H9 (cell line): ENCODE results near the gene BMP7. TPM values are rescaled to one million over a fixed set of nuclear protein-coding genes. Genes with fewer than 3 reads are reported as not detected.

ENCODE experiments used
- DNase-seq: peaks from one replicate; pipeline ENCODE4 v3.0.0-alpha.2; 2017
- H2AFZ ChIP-seq: one replicate; pipeline ENCODE4 v1.6.1; 2013; ENCODE audit warnings: mild to moderate bottlenecking, low read length, control low read depth, moderate library complexity
- H2AK5ac ChIP-seq: 2 replicates; pipeline ENCODE4 v1.6.1; 2013; ENCODE audit warnings: low read length, control low read depth, mixed read lengths; ENCODE audit not compliant: insufficient read length
- H2BK120ac ChIP-seq: one replicate; pipeline ENCODE4 v1.6.1; 2013; ENCODE audit warnings: low read depth, mild to moderate bottlenecking, low read length, control low read depth, inconsistent platforms; ENCODE audit not compliant: poor library complexity, severe bottlenecking
- H2BK12ac ChIP-seq: 2 replicates; pipeline ENCODE4 v1.6.1; 2013; ENCODE audit warnings: low read length, control low read depth, mixed read lengths, low read depth; ENCODE audit not compliant: insufficient read length
- H2BK15ac ChIP-seq: 2 replicates; pipeline ENCODE4 v1.6.1; 2013; ENCODE audit warnings: low read depth, low read length, control low read depth
- H2BK20ac ChIP-seq: one replicate; pipeline ENCODE4 v1.6.1; 2013; ENCODE audit warnings: low read depth, mild to moderate bottlenecking, low read length, control low read depth, inconsistent platforms; ENCODE audit not compliant: poor library complexity, severe bottlenecking
- H2BK5ac ChIP-seq: 2 replicates; pipeline ENCODE4 v1.6.1; 2013; ENCODE audit warnings: low read length, control low read depth, mixed read lengths; ENCODE audit not compliant: insufficient read length
- H3K14ac ChIP-seq: 2 replicates; pipeline ENCODE4 v1.6.1; 2013; ENCODE audit warnings: low read length, control low read depth; ENCODE audit not compliant: insufficient read depth
- H3K18ac ChIP-seq: 2 replicates; pipeline ENCODE4 v1.6.1; 2013; ENCODE audit warnings: low read depth, mild to moderate bottlenecking, mixed read lengths, low read length, control low read depth; ENCODE audit not compliant: insufficient read length
- H3K23ac ChIP-seq: 2 replicates; pipeline ENCODE4 v1.6.1; 2013; ENCODE audit warnings: low read length, control low read depth, mixed read lengths, low read depth; ENCODE audit not compliant: insufficient read length
- H3K23me2 ChIP-seq: 2 replicates; pipeline ENCODE4 v1.6.1; 2013; ENCODE audit warnings: low read depth, mild to moderate bottlenecking, mixed read lengths, low read length, control low read depth; ENCODE audit not compliant: insufficient read length, poor library complexity, severe bottlenecking
- H3K27ac ChIP-seq: 2 replicates; pipeline ENCODE4 v1.5.1; 2013; ENCODE audit warnings: low read length, control low read depth, mixed read lengths, low read depth; ENCODE audit not compliant: insufficient read length
- H3K27me3 ChIP-seq: 2 replicates; pipeline ENCODE4 v1.6.1; 2013; ENCODE audit warnings: low read length, control low read depth, inconsistent platforms; ENCODE audit not compliant: insufficient read depth
- H3K4ac ChIP-seq: 2 replicates; pipeline ENCODE4 v1.6.1; 2013; ENCODE audit warnings: low read depth, mild to moderate bottlenecking, control low read depth, inconsistent platforms, low read length, moderate library complexity
- H3K4me1 ChIP-seq: 2 replicates; pipeline ENCODE4 v1.6.1; 2013; ENCODE audit warnings: low read length, control low read depth, inconsistent platforms; ENCODE audit not compliant: insufficient read depth
- H3K4me2 ChIP-seq: 2 replicates; pipeline ENCODE4 v1.6.1; 2013; ENCODE audit warnings: low read length, control low read depth, mixed read lengths; ENCODE audit not compliant: insufficient read length, insufficient read depth
- H3K56ac ChIP-seq: 2 replicates; pipeline ENCODE4 v1.6.1; 2013; ENCODE audit warnings: low read depth, mild to moderate bottlenecking, mixed read lengths, low read length, control low read depth; ENCODE audit not compliant: insufficient read length
- H3K79me1 ChIP-seq: 2 replicates; pipeline ENCODE4 v1.6.1; 2013; ENCODE audit warnings: low read depth, mild to moderate bottlenecking, moderate library complexity, low read length, control low read depth, inconsistent platforms; ENCODE audit not compliant: insufficient read depth, poor library complexity, severe bottlenecking
- H3K79me2 ChIP-seq: 2 replicates; pipeline ENCODE4 v1.6.1; 2013; ENCODE audit warnings: low read length, control low read depth, inconsistent platforms; ENCODE audit not compliant: insufficient read depth
- H3K9ac ChIP-seq: 2 replicates; pipeline ENCODE4 v1.6.1; 2013; ENCODE audit warnings: low read length, control low read depth, mixed read lengths; ENCODE audit not compliant: insufficient read length; ENCODE audit errors: extremely low read depth
- H3K9me3 ChIP-seq: one replicate; pipeline ENCODE4 v1.6.1; 2013; ENCODE audit warnings: low read depth, low read length, inconsistent platforms; ENCODE audit not compliant: control insufficient read depth
- H3T11ph ChIP-seq: one replicate; pipeline ENCODE4 v1.6.1; 2013; ENCODE audit warnings: mild to moderate bottlenecking, low read length, control low read depth, inconsistent platforms
- H4K20me1 ChIP-seq: one replicate; pipeline ENCODE4 v1.6.1; 2013; ENCODE audit not compliant: control insufficient read depth, insufficient read length, insufficient read depth
- H4K5ac ChIP-seq: 2 replicates; pipeline ENCODE4 v1.6.1; 2013; ENCODE audit warnings: low read depth, mild to moderate bottlenecking, mixed read lengths, low read length, control low read depth; ENCODE audit not compliant: insufficient read length
- H4K8ac ChIP-seq: replicated peaks from 2 replicates; pipeline ENCODE4 v1.6.1; 2013; ENCODE audit warnings: low read length, control low read depth, mixed read lengths, low read depth; ENCODE audit not compliant: insufficient read length
- H4K91ac ChIP-seq: 2 replicates; pipeline ENCODE4 v1.6.1; 2013; ENCODE audit warnings: low read depth, mild to moderate bottlenecking, moderate library complexity, mixed read lengths, low read length, control low read depth; ENCODE audit not compliant: insufficient read length
- H3K27ac Mint-ChIP-seq, 3 experiments: 2 replicates in 2 of 3; 3 replicates in 1 of 3; pipeline ENCODE4 v1.8.0; 2020 to 2021; ENCODE audit warnings: mixed read lengths in 3 of 3, mild to moderate bottlenecking in 1 of 3, moderate library complexity in 1 of 3
- H3K27me3 Mint-ChIP-seq: 2 replicates; pipeline ENCODE4 v1.8.0; 2021; ENCODE audit warnings: low read depth, mild to moderate bottlenecking, moderate library complexity, mixed read lengths
- H3K36me3 Mint-ChIP-seq, 3 experiments: 2 replicates in 2 of 3; 3 replicates in 1 of 3; pipeline ENCODE4 v1.8.0; 2020 to 2021; ENCODE audit warnings: low read depth in 3 of 3, mixed read lengths in 3 of 3; ENCODE audit not compliant: insufficient read depth in 1 of 3
- H3K4me1 Mint-ChIP-seq, 2 experiments: 2 replicates each; pipeline ENCODE4 v1.8.0; 2020; ENCODE audit warnings: mixed read lengths in 2 of 2
- H3K4me3 Mint-ChIP-seq, 2 experiments: 2 replicates in 1 of 2; 3 replicates in 1 of 2; pipeline ENCODE4 v1.8.0; 2020 to 2021; ENCODE audit warnings: mild to moderate bottlenecking in 2 of 2, mixed read lengths in 2 of 2, moderate library complexity in 1 of 2
- H3K9me3 Mint-ChIP-seq, 2 experiments: 2 replicates in 1 of 2; 3 replicates in 1 of 2; pipeline ENCODE4 v1.8.0; 2020; ENCODE audit warnings: mild to moderate bottlenecking in 2 of 2, mixed read lengths in 2 of 2, moderate library complexity in 1 of 2
- CTCF ChIP-seq: fragments of 200-600 bp; sonication (generic); conservative IDR thresholded peaks from 3 replicates; pipeline ENCODE4 v1.8.0; 2021; ENCODE audit warnings: antibody characterized with exemption, mild to moderate bottlenecking
- WGBS: extraction: QIAGEN DNeasy Blood & Tissue Kit; methylation state at CpG from one replicate; pipeline ENCODE4 v1.1.7; 2013; ENCODE audit warnings: missing lambda C conversion rate, low lambda C conversion rate, mixed read lengths; ENCODE audit not compliant: insufficient read length; ENCODE audit errors: extremely low coverage; 5-methylcytosine and 5-hydroxymethylcytosine counted together
- total RNA-seq: library from RNA; stranded (reverse); gene quantifications from 2 replicates; pipeline ENCODE4 v1.2.1, GENCODE V29; 2021

BMP7 gene
- total RNA-seq, 1 experiment from 2014 or later, result 17.7 TPM

GRCh38 chr20:57135875-57136274, 130.6 kb downstream of the BMP7 start:
- H3K27ac ChIP-seq, result no peak overlapping the region
- H3K9ac ChIP-seq, result no peak overlapping the region
- no peaks in the 10 kb centered on the region for H3K36me3 Mint-ChIP-seq
- H2AK5ac ChIP-seq, result no peak overlapping the region
- no peaks in the 10 kb centered on the region for H3K9me3 ChIP-seq
- no peak overlapping the region for H3T11ph ChIP-seq
- H2BK120ac ChIP-seq, result no peak overlapping the region
- no peaks in the 10 kb centered on the region; a peak in 1 of 5 replicates for H3K9me3 Mint-ChIP-seq
- no peaks in the 10 kb centered on the region for H4K20me1 ChIP-seq
- no peak overlapping the region for H2BK5ac ChIP-seq
- no peaks in the 10 kb centered on the region for H3K27me3 ChIP-seq
- H3K79me2 ChIP-seq, result no peaks in the 10 kb centered on the region
- H2BK20ac ChIP-seq, result no peak overlapping the region
- H2BK15ac ChIP-seq, result no peak overlapping the region
- no peak overlapping the region for H3K18ac ChIP-seq
- no peak overlapping the region for H3K4me3 Mint-ChIP-seq
- H3K79me1 ChIP-seq, result no peaks in the 10 kb centered on the region
- no peak for DNase-seq
- peaks cover 2 to 7% of the 10 kb centered on the region in 2 experiments; a peak in 3 of 4 replicates for H3K4me1 Mint-ChIP-seq
- no peak overlapping the region for H2BK12ac ChIP-seq
- H3K27me3 Mint-ChIP-seq, result peaks cover 13% of the 10 kb centered on the region
- no peak overlapping the region for H3K23ac ChIP-seq
- WGBS, result no CpG with 5 or more reads among the region's 6 CpGs
- H3K23me2 ChIP-seq, result no peaks in the 10 kb centered on the region
- no peak for TF ChIP-seq CTCF
- no peak overlapping the region for H4K5ac ChIP-seq
- no peak overlapping the region for H4K8ac ChIP-seq
- H3K4me1 ChIP-seq, result no peaks in the 10 kb centered on the region
- H3K27ac Mint-ChIP-seq, result no peak overlapping the region; a peak in 2 of 7 replicates
- H4K91ac ChIP-seq, result no peak overlapping the region
- H3K4me2 ChIP-seq, result no peak overlapping the region
- no peak overlapping the region for H3K14ac ChIP-seq
- H2AFZ ChIP-seq, result no peak overlapping the region
- no peak overlapping the region for H3K56ac ChIP-seq
- no peak overlapping the region for H3K4ac ChIP-seq
